Liver (tissue), 9 donors: Measurements from ENCODE around the gene PPARA. TPM values are rescaled to one million over a fixed set of nuclear protein-coding genes. Genes with fewer than 3 reads are reported as not detected.

Experiments
- DNase-seq: peaks from one replicate; pipeline ENCODE4 v3.0.0-alpha.2; 2017; ENCODE audit warnings: low spot score
- H3K27ac ChIP-seq, 2 donors: one replicate each; pipeline ENCODE4 v1.7.0; 2013; ENCODE audit warnings: inconsistent platforms in 2 of 2, low read length in 2 of 2, control low read depth in 1 of 2, low read depth in 1 of 2, mild to moderate bottlenecking in 1 of 2
- H3K27me3 ChIP-seq, 4 donors: one replicate each; pipeline versions ENCODE4 v1.6.1 to v1.7.0; 2013; ENCODE audit warnings: low read length in 3 of 4, inconsistent platforms in 1 of 4, mild to moderate bottlenecking in 1 of 4, moderate library complexity in 1 of 4; ENCODE audit not compliant: control insufficient read depth in 4 of 4, insufficient read depth in 4 of 4
- H3K36me3 ChIP-seq, 4 donors: one replicate each; pipeline versions ENCODE4 v1.6.1 to v1.7.0; 2013; ENCODE audit warnings: low read length in 3 of 4, mild to moderate bottlenecking in 3 of 4, low read depth in 1 of 4, moderate library complexity in 1 of 4; ENCODE audit not compliant: control insufficient read depth in 4 of 4, insufficient read depth in 3 of 4
- H3K4me1 ChIP-seq, 4 donors: one replicate each; pipeline versions ENCODE4 v1.6.1 to v1.7.0; 2013; ENCODE audit warnings: low read length in 3 of 4, mild to moderate bottlenecking in 3 of 4, moderate library complexity in 1 of 4; ENCODE audit not compliant: control insufficient read depth in 4 of 4, insufficient read depth in 4 of 4
- H3K4me3 ChIP-seq, 3 donors: one replicate each; pipeline versions ENCODE4 v1.6.1 to v1.7.0; 2013; ENCODE audit warnings: low read length in 3 of 3, control low read depth in 1 of 3, low read depth in 1 of 3, mild to moderate bottlenecking in 1 of 3
- H3K9ac ChIP-seq, 2 donors: one replicate each; pipeline ENCODE4 v1.7.0; 2013; ENCODE audit warnings: low read length in 2 of 2, mild to moderate bottlenecking in 2 of 2, moderate library complexity in 2 of 2, control low read depth in 1 of 2, low read depth in 1 of 2
- H3K9me3 ChIP-seq, 4 donors: one replicate each; pipeline versions ENCODE4 v1.6.1 to v1.7.0; 2013; ENCODE audit warnings: low read length in 3 of 4; ENCODE audit not compliant: control insufficient read depth in 4 of 4
- ATF3 ChIP-seq: IDR thresholded peaks from 2 replicates; pipeline ENCODE4 v1.6.1; 2016; ENCODE audit warnings: antibody characterized with exemption
- EGR1 ChIP-seq, 2 donors: IDR thresholded peaks; 2 replicates each; pipeline ENCODE4 v1.6.1; 2016 to 2018; ENCODE audit warnings: antibody characterized with exemption in 2 of 2, low read depth in 2 of 2
- FOXA1 ChIP-seq: IDR thresholded peaks from 2 replicates; pipeline ENCODE4 v1.6.1; 2016; ENCODE audit warnings: antibody characterized with exemption
- FOXA2 ChIP-seq: IDR thresholded peaks from 2 replicates; pipeline ENCODE4 v1.6.1; 2016; ENCODE audit warnings: antibody characterized with exemption
- GABPA ChIP-seq, 2 donors: IDR thresholded peaks in 1 of 2; conservative IDR thresholded peaks in 1 of 2; 2 replicates each; pipeline ENCODE4 v1.6.1; 2016; ENCODE audit warnings: antibody characterized with exemption in 2 of 2, mild to moderate bottlenecking in 1 of 2, moderate library complexity in 1 of 2
- HNF4A ChIP-seq, 2 donors: conservative IDR thresholded peaks; 2 replicates each; pipeline ENCODE4 v1.6.1; 2016; ENCODE audit warnings: antibody characterized with exemption in 2 of 2, mild to moderate bottlenecking in 2 of 2
- HNF4G ChIP-seq: IDR thresholded peaks from 2 replicates; pipeline ENCODE4 v1.6.1; 2016; ENCODE audit warnings: antibody characterized with exemption
- JUND ChIP-seq, 2 donors: IDR thresholded peaks; 2 replicates each; pipeline ENCODE4 v1.6.1; 2016; ENCODE audit warnings: antibody characterized with exemption in 2 of 2
- NR2F2 ChIP-seq: IDR thresholded peaks from 2 replicates; pipeline ENCODE4 v1.6.1; 2016; ENCODE audit warnings: antibody characterized with exemption
- RAD21 ChIP-seq, 2 donors: IDR thresholded peaks; 2 replicates each; pipeline ENCODE4 v1.6.1; 2016; ENCODE audit warnings: antibody characterized with exemption in 2 of 2, mild to moderate bottlenecking in 2 of 2
- REST ChIP-seq: IDR thresholded peaks from 2 replicates; pipeline ENCODE4 v1.6.1; 2016; ENCODE audit warnings: antibody characterized with exemption, mild to moderate bottlenecking
- RXRA ChIP-seq, 2 donors: IDR thresholded peaks; 2 replicates each; pipeline ENCODE4 v1.6.1; 2017 to 2018; ENCODE audit warnings: antibody characterized with exemption in 2 of 2, mild to moderate bottlenecking in 1 of 2
- SP1 ChIP-seq: IDR thresholded peaks from 2 replicates; pipeline ENCODE4 v1.6.1; 2018; ENCODE audit warnings: antibody characterized with exemption, mild to moderate bottlenecking
- TAF1 ChIP-seq: conservative IDR thresholded peaks from 2 replicates; pipeline ENCODE4 v1.6.1; 2016; ENCODE audit warnings: antibody characterized with exemption, mild to moderate bottlenecking
- ZBTB33 ChIP-seq: IDR thresholded peaks from 2 replicates; pipeline ENCODE4 v1.6.1; 2016; ENCODE audit warnings: antibody characterized with exemption
- WGBS: extraction: QIAGEN DNeasy Blood & Tissue Kit; methylation state at CpG from one replicate; pipeline ENCODE4 v1.1.7; 2013; 5-methylcytosine and 5-hydroxymethylcytosine counted together
- polyA plus RNA-seq, 2 donors: library from polyadenylated mRNA; stranded (reverse) in 1 of 2; unstranded in 1 of 2; fragments of 200-250 nt in 1 of 2; fragments of >200 nt in 1 of 2; fragmentation: Nextera tagmentation in 1 of 2; extraction: Ambion mirVana in 1 of 2; gene quantifications; one replicate each; pipeline versions ENCODE4 v1.2.1 to v1.2.3, GENCODE V29; 2013 to 2015
- total RNA-seq, 2 donors: library from RNA; depleted of rRNA; stranded (reverse); fragments of >200 nt; gene quantifications; one replicate each; pipeline ENCODE4 v1.2.3, GENCODE V29; 2014
- donor health status: healthy.
- donor health status: healthy.
- donor health status: healthy.
- donor health status: healthy.
- donor health status: healthy.

Gene PPARA
- total and polyA plus RNA-seq, 4 donors = 31.2 to 78.8 (median 41.3) TPM

- TF ChIP-seq REST = no peak
- TF ChIP-seq FOXA2 = no peak
- TF ChIP-seq JUND (IDR thresholded peaks at IDR 0.05) = no peak
- no peak for TF ChIP-seq SP1
- TF ChIP-seq EGR1 (IDR thresholded peaks at IDR 0.05; ENCODE audit: low read depth in 2 of 2) = no peak
- no peak for TF ChIP-seq NR2F2
- TF ChIP-seq RAD21 (IDR thresholded peaks at IDR 0.05) = no peak
- TF ChIP-seq FOXA1 = no peak
- no peak for TF ChIP-seq HNF4G
Observed at GRCh38 chr22:46272762-46273431, 122.6 kb downstream of the PPARA start (continued).

GRCh38 chr22:46273432-46274148 is 123.3 kb downstream of the PPARA start:
- TF ChIP-seq RXRA (IDR thresholded peaks at IDR 0.05) (no peak), JUND (IDR thresholded peaks at IDR 0.05) (no peak), GABPA (IDR thresholded peaks at IDR 0.05 in 1 of 2, conservative IDR thresholded peaks at IDR 0.05 in 1 of 2) (no peak), REST (no peak), TAF1 (no peak), ATF3 (no peak), HNF4G (no peak), FOXA1 (no peak), NR2F2 (no peak), HNF4A (conservative IDR thresholded peaks at IDR 0.05) (no peak), ZBTB33 (no peak), RAD21 (IDR thresholded peaks at IDR 0.05) (no peak)
- H3K9ac ChIP-seq = no peak overlapping the region
- no peaks in the 10 kb centered on the region for H3K27me3 ChIP-seq
- H3K27ac ChIP-seq = no peak overlapping the region
- no peaks in the 10 kb centered on the region for H3K9me3 ChIP-seq
- H3K4me3 ChIP-seq = no peak overlapping the region
- H3K36me3 ChIP-seq = peaks cover 24 to 68% (median 57%) of the 10 kb centered on the region in 4 donors
- DNase-seq = no peak
- WGBS = 91% methylated on average over 12 of the region's 12 CpGs
- peaks cover 0 to 23% (median 13%) of the 10 kb centered on the region in 4 donors for H3K4me1 ChIP-seq
